Uterus (tissue), 4 donors: Measurements from ENCODE around the gene RASSF3. TPM values are rescaled to one million over a fixed set of nuclear protein-coding genes. Genes with fewer than 3 reads are reported as not detected.
"Not testable (repeated sequence)": the region's sequence is repeated elsewhere in the genome, so short reads cannot be mapped to it uniquely, and the experiment has no call there.

Experiments
- DNase-seq, 2 donors: peaks; one replicate each; pipeline ENCODE4 v3.0.0-alpha.2; 2019 to 2020
- H3K27ac ChIP-seq, 2 donors: fragments of 200-600 bp; sonication (generic); 1 replicate in 1 of 2; 2 replicates in 1 of 2; pipeline ENCODE4 v1.5.1; 2016 to 2018
- H3K27me3 ChIP-seq, 2 donors: fragments of 200-600 bp; sonication (generic); one replicate each; pipeline ENCODE4 v1.5.1; 2018 to 2019; ENCODE audit warnings: control low read depth in 1 of 2
- H3K36me3 ChIP-seq, 2 donors: fragments of 200-600 bp; sonication (generic); one replicate each; pipeline ENCODE4 v1.5.1; 2019; ENCODE audit warnings: control low read depth in 1 of 2
- H3K4me1 ChIP-seq, 2 donors: fragments of 200-600 bp; sonication (generic); one replicate each; pipeline ENCODE4 v1.5.1; 2018 to 2019; ENCODE audit warnings: control low read depth in 1 of 2
- H3K4me3 ChIP-seq, 2 donors: fragments of 200-600 bp; sonication (generic); 1 replicate in 1 of 2; 2 replicates in 1 of 2; pipeline ENCODE4 v1.5.1; 2018 to 2019; ENCODE audit warnings: mild to moderate bottlenecking in 1 of 2
- H3K9me3 ChIP-seq, 2 donors: fragments of 200-600 bp; sonication (generic); one replicate each; pipeline ENCODE4 v1.5.1; 2019; ENCODE audit warnings: control low read depth in 1 of 2
- CTCF ChIP-seq, 4 experiments: fragments of 200-600 bp in 2 of 4; fragments of 450-650 bp in 2 of 4; sonication (generic) in 2 of 4; IDR thresholded peaks; one replicate each; pipeline ENCODE4 v1.5.1; 2016 to 2019; ENCODE audit warnings: antibody characterized with exemption in 4 of 4, mild to moderate bottlenecking in 2 of 4, moderate library complexity in 1 of 4
- POLR2A ChIP-seq, 2 donors: fragments of 450-650 bp; IDR thresholded peaks; one replicate each; pipeline ENCODE4 v1.6.1; 2016; ENCODE audit warnings: antibody characterized with exemption in 2 of 2, mild to moderate bottlenecking in 1 of 2, moderate library complexity in 1 of 2
- intact Hi-C: fragments of 100-400 bp; cut with DNase I; formaldehyde crosslinking; loops from one replicate; pipeline ENCODE4 v1.15.1; 2023; ENCODE audit warnings: low total_unique reads
- total RNA-seq, 4 donors: library from RNA; depleted of rRNA in 3 of 4; stranded (reverse); fragments of >200 nt in 3 of 4; gene quantifications; one replicate each; pipeline versions ENCODE4 v1.1.0 to v1.2.4, GENCODE V29; 2014 to 2023
- donor health status: DM: yes; HTN: yes; CAD: no.

The RASSF3 gene
- total RNA-seq, 4 donors from 2014 or later = 17.7 to 64.7 (median 29.2) TPM

- H3K27me3 ChIP-seq = no peaks in the 10 kb centered on the region
- no peak overlapping the region for H3K4me3 ChIP-seq
- TF ChIP-seq POLR2A (IDR thresholded peaks at IDR 0.05) (no peak), CTCF (IDR thresholded peaks at IDR 0.05) (no peak)
- no peaks in the 10 kb centered on the region for H3K9me3 ChIP-seq
- no peak overlapping the region for H3K27ac ChIP-seq
- intact Hi-C loops = no loop called here
- H3K36me3 ChIP-seq = no peaks in the 10 kb centered on the region
- peaks cover 0 to 8% of the 10 kb centered on the region in 2 donors for H3K4me1 ChIP-seq
- no peak for DNase-seq
These were observed 42.1 kb downstream of the RASSF3 start for GRCh38 chr12:64652346-64652745.

GRCh38 chr12:64653123-64653522 is 42.8 kb downstream of the RASSF3 start:
- H3K4me3 ChIP-seq = no peak overlapping the region
- H3K27me3 ChIP-seq = no peaks in the 10 kb centered on the region
- H3K36me3 ChIP-seq = no peaks in the 10 kb centered on the region
- TF ChIP-seq CTCF (IDR thresholded peaks at IDR 0.05) (no peak), POLR2A (IDR thresholded peaks at IDR 0.05) (no peak)
- H3K4me1 ChIP-seq = peaks cover 0 to 8% of the 10 kb centered on the region in 2 donors
- intact Hi-C loops = no loop called here
- DNase-seq = no peak
- H3K9me3 ChIP-seq = no peaks in the 10 kb centered on the region
- H3K27ac ChIP-seq = no peak overlapping the region

- H3K4me3 ChIP-seq, H3K36me3 ChIP-seq, H3K4me1 ChIP-seq, DNase-seq, H3K27me3 ChIP-seq, intact Hi-C loops, H3K9me3 ChIP-seq: not testable (repeated sequence)
- H3K27ac ChIP-seq = peak overlapping the region in 1 of 2 donors; percentile 26
These were observed 43.6 kb downstream of the RASSF3 start for GRCh38 chr12:64653907-64654306.

- intact Hi-C loops = no loop called here
- no peak overlapping the region for H3K27ac ChIP-seq
- DNase-seq = no peak
These were observed 44.8 kb downstream of the RASSF3 start for GRCh38 chr12:64655141-64655540.

GRCh38 chr12:64656429-64656828 is 46.1 kb downstream of the RASSF3 start:
- TF ChIP-seq POLR2A (IDR thresholded peaks at IDR 0.05) (no peak), CTCF (IDR thresholded peaks at IDR 0.05) (no peak)
- Histone ChIP-seq H3K27me3 (no peaks in the 10 kb centered on the region), H3K4me1 (peaks cover 4 to 8% of the 10 kb centered on the region in 2 donors), H3K4me3 (no peak overlapping the region), H3K36me3 (no peaks in the 10 kb centered on the region), H3K9me3 (no peaks in the 10 kb centered on the region), H3K27ac (peak overlapping the region; percentile 64 to 82)
- no peak for DNase-seq
- intact Hi-C loops = no loop called here

More at GRCh38 chr12:64655141-64655540, 44.8 kb downstream of the RASSF3 start:
- no peaks in the 10 kb centered on the region for H3K9me3 ChIP-seq
- no peak for TF ChIP-seq POLR2A (IDR thresholded peaks at IDR 0.05)
- no peak for TF ChIP-seq CTCF (IDR thresholded peaks at IDR 0.05)
- no peaks in the 10 kb centered on the region for H3K27me3 ChIP-seq
- peaks cover 4 to 8% of the 10 kb centered on the region in 2 donors for H3K4me1 ChIP-seq
- no peak overlapping the region for H3K4me3 ChIP-seq
- no peaks in the 10 kb centered on the region for H3K36me3 ChIP-seq

GRCh38 chr12:64658892-64659481 is 48.7 kb downstream of the RASSF3 start:
- DNase-seq = no peak
- TF ChIP-seq POLR2A (IDR thresholded peaks at IDR 0.05) (no peak), CTCF (IDR thresholded peaks at IDR 0.05) (no peak)
- H3K9me3 ChIP-seq = no peaks in the 10 kb centered on the region
- intact Hi-C loops = no loop called here
- no peaks in the 10 kb centered on the region for H3K27me3 ChIP-seq
- H3K36me3 ChIP-seq = no peaks in the 10 kb centered on the region
- no peak overlapping the region for H3K4me3 ChIP-seq
- H3K27ac ChIP-seq = peak overlapping the region; percentile 64 to 82
- peaks cover 4 to 8% of the 10 kb centered on the region in 2 donors for H3K4me1 ChIP-seq
